Subcutaneous abdominal adipose tissue (tissue), 5 donors: ENCODE results near the gene GFER.
"Not testable (repeated sequence)": the region's sequence is repeated elsewhere in the genome, so short reads cannot be mapped to it uniquely, and the experiment has no call there.

Experiments
- H3K27ac ChIP-seq: one replicate; pipeline ENCODE4 v1.7.0; 2013; ENCODE audit warnings: low read depth, mild to moderate bottlenecking, inconsistent platforms, low read length, moderate library complexity
- H3K27me3 ChIP-seq, 5 donors: one replicate each; pipeline ENCODE4 v1.7.0; 2013; ENCODE audit warnings: low read length in 5 of 5, inconsistent platforms in 1 of 5; ENCODE audit not compliant: control insufficient read depth in 5 of 5, insufficient read depth in 4 of 5
- H3K36me3 ChIP-seq, 5 donors: one replicate each; pipeline ENCODE4 v1.7.0; 2013; ENCODE audit warnings: low read length in 5 of 5; ENCODE audit not compliant: control insufficient read depth in 5 of 5, insufficient read depth in 5 of 5
- H3K4me1 ChIP-seq, 5 donors: one replicate each; pipeline ENCODE4 v1.7.0; 2013; ENCODE audit warnings: low read length in 5 of 5, mild to moderate bottlenecking in 3 of 5, moderate library complexity in 1 of 5; ENCODE audit not compliant: control insufficient read depth in 5 of 5, insufficient read depth in 5 of 5
- H3K4me3 ChIP-seq, 5 donors: one replicate each; pipeline ENCODE4 v1.7.0; 2013; ENCODE audit warnings: low read length in 5 of 5, low read depth in 1 of 5
- H3K9ac ChIP-seq, 5 donors: one replicate each; pipeline ENCODE4 v1.7.0; 2013; ENCODE audit warnings: low read length in 5 of 5, mild to moderate bottlenecking in 4 of 5, moderate library complexity in 3 of 5
- H3K9me3 ChIP-seq, 5 donors: one replicate each; pipeline ENCODE4 v1.7.0; 2013; ENCODE audit warnings: low read length in 5 of 5; ENCODE audit not compliant: control insufficient read depth in 5 of 5
- donor health status: healthy.
- donor health status: healthy.
- donor health status: healthy.
- donor health status: healthy.
- donor health status: healthy.

Gene GFER

DNA sequence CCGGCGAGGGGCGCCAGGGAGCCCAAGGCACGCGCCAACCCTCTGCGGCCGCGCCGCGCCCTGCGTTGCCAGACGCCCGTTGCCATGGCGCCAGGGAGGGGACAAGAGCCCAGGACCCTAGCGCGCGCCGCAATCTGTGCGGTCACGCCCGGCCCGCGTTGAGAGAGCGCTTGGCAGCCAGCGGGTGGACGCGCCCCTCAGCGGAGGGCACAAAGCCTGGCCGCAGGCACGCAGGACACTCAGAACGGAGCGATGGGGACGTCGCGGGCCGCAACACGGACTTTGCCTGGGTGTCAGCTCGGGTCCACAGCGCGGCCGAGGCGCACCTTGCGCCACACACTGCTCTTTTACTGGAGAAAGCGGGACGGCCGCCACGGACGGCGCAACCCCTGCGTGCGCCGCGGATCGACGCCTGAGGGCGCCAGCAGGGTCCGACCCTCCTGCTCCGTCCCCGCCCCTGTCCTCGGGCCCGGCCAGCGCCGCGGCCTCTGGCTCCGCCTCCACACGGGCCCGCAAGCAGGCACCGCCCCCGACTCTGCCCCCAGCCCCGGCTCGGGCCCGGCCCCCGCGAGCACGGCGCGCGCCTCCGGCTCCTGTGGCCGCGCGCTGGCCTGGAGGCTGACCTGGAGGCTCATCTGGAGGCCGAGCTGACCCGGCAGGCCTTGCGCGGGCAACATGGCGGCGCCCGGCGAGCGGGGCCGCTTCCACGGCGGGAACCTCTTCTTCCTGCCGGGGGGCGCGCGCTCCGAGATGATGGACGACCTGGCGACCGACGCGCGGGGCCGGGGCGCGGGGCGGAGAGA is at the start of gene GFER:
Gene GFER, plus strand, starts transcription at position 650 of the 803 bp plus-strand sequence. Its CDS starts 26 bp downstream, at position 676.
- H3K36me3 ChIP-seq = peaks cover 0 to 22% (median 18%) of the 10 kb centered on the region in 5 donors
- peaks cover 5 to 34% (median 24%) of the 10 kb centered on the region in 5 donors for H3K4me1 ChIP-seq
- peak within 1 kb of the TSS; percentile 30 for H3K27ac ChIP-seq

DNA sequence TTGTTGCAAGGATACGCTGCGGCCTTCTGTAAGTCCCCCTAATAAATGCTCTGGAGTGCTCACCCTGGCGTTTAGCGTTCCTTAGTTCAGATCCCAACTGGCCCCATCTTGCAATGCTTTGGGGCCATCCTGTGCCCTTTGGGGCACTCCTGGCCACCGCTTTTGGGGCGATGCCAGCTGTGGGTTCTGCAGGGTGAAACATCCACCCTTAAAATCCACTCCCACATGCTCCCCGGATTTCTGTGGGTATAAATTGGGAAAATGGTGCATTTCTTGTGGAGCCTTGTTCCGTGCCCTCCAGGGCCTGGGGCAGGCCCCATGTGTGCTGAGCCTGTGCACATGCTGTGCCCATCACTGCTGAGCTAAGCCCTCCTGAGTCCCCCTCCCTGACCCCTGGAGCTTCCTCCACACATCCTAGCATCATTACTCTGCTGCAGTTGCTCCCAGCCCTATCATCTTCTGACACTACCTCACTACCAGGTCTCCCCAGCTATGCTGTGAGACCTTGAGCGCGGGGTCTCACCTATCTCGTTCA is 47.0 kb upstream of the GFER start:
- Histone ChIP-seq H3K36me3 (peaks cover 0 to 43% (median 30%) of the 10 kb centered on the region in 5 donors), H3K4me1 (peaks cover 5 to 20% (median 16%) of the 10 kb centered on the region in 5 donors), H3K4me3 (no peak overlapping the region), H3K27me3 (peaks cover 3 to 12% (median 6%) of the 10 kb centered on the region in 5 donors), H3K27ac (no peak overlapping the region), H3K9ac (no peak overlapping the region), H3K9me3 (no peaks in the 10 kb centered on the region)

More for the DNA sequence above, at the start of gene GFER:
- Histone ChIP-seq H3K4me3 (peak within 1 kb of the TSS; percentile 24 to 80 (median 70)), H3K27me3 (peaks cover 20 to 40% (median 32%) of the 10 kb centered on the region in 5 donors), H3K9me3 (no peaks in the 10 kb centered on the region), H3K9ac (peak within 1 kb of the TSS in 4 of 5 donors; percentile 42 to 79 (median 67))

DNA sequence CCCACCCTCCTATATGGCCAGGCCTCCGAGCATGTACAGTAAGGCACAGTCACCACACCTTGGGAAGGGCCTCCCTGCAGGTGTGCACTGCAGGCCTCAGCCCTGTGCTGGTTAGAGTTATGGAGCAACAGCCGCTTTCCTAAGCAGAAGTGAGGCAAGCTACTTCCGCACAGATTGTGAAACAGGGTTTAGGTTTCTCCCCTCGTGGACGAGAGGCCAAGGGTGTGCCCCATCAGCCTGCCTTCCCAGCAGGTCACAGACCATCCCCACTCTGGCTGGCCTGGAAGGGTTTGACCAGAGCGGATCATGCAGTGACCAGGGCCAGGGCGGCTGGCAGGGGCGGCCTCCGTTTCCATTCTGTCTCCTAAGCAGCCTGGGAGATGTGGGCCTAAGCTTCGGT is 45.7 kb upstream of the GFER start:
- no peak overlapping the region for H3K27ac ChIP-seq
- no peaks in the 10 kb centered on the region for H3K9me3 ChIP-seq
- H3K4me1 ChIP-seq = peaks cover 11 to 31% (median 26%) of the 10 kb centered on the region in 5 donors
- H3K4me3 ChIP-seq = no peak overlapping the region
- peaks cover 0 to 43% (median 30%) of the 10 kb centered on the region in 5 donors for H3K36me3 ChIP-seq
- peak overlapping the region in 1 of 5 donors; percentile 2 for H3K9ac ChIP-seq
- peaks cover 0 to 3% (median 3%) of the 10 kb centered on the region in 5 donors for H3K27me3 ChIP-seq

DNA sequence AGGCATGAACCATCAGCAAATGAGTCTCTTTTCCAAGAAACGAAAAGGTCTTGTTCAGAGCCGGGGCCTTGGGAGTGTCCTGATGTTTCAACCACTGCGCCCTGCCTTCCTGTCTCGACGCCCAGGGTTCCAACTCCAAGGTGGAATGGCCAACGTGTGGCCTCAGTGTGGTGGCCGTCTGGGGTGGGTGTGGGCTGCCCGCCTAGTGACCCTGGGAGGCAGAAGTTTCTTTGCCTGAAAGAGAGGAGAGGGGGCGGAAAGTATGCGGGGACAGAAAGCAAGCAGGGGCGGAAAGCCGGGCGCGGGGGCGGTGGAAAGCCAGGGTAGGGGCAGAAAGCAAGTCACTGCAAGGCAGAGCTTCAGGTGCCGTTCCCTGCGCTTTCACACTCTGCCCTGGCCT is 45.1 kb upstream of the GFER start:
- peaks cover 11 to 37% (median 28%) of the 10 kb centered on the region in 5 donors for H3K4me1 ChIP-seq
- no peak overlapping the region for H3K4me3 ChIP-seq
- H3K27ac ChIP-seq = no peak overlapping the region
- H3K27me3 ChIP-seq = no peaks in the 10 kb centered on the region
- no peak overlapping the region for H3K9ac ChIP-seq
- H3K36me3 ChIP-seq = peaks cover 0 to 43% (median 30%) of the 10 kb centered on the region in 5 donors
- no peaks in the 10 kb centered on the region for H3K9me3 ChIP-seq

DNA sequence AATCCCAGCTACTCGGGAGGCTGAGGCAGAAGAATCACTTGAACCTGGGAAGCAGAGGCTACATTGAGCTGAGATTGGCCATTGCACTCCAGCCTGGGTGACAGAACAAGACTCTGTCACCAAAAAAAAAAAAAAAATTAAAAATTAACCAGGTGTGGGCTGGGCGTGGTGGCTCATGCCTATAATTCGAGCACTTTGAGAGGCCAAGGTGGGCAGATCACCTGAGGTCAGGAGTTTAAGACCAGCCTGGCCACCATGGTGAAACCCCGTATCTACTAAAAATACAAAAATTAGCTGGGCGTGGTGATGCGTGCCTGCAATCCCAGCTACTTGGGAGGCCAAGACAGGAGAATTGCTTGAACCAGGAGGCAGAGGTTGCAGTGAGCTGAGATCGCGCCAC is 44.2 kb upstream of the GFER start:
- H3K9ac ChIP-seq, H3K27me3 ChIP-seq, H3K9me3 ChIP-seq, H3K27ac ChIP-seq, H3K4me3 ChIP-seq: not testable (repeated sequence)
- Histone ChIP-seq H3K4me1 (peaks cover 11 to 40% (median 28%) of the 10 kb centered on the region in 5 donors), H3K36me3 (peaks cover 0 to 43% (median 30%) of the 10 kb centered on the region in 5 donors)

DNA sequence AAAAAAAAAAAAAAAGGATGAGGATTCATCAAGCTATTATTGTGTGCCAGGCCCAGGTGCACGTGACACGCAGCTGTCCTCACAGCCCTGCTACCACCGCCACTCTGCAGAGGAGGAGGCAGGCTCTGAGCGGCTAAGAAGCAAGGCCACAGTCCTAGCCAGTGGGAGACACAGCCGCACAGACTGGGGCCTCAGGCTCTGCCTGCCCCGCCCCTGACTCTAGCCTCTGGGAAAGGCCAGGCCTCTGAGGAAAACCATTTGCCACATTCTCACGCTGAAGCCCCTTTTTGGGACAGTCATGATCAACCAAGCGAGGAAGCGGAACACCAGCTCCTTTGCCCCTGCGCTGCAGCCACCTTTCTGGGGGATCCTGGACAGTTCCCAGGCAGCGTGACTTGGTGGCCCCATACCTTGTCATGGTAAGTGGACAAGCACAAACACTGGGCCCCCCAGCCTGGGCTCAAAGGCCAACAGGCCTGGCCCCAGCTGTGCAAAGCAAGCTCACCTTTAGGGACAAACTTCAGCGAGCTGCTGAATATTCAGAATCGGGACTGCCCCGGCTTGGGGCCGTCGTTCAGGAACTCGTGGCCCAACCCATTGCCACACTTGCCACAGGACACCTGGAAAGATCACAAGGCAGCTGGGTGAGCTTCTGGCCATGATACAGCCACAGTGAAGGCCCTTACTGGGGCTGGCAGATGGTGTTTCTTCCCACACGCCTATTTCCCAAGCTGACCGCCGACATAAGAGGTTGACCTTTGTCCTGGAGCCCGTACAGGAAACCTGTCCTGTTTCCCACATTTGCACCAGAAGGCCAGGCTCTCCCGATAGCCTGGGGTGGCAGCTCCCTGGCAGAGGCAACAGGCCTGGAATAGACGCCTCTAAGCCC is 43.5 kb upstream of the GFER start:
- Histone ChIP-seq H3K27me3 (no peaks in the 10 kb centered on the region), H3K4me1 (peaks cover 11 to 40% (median 28%) of the 10 kb centered on the region in 5 donors), H3K9ac (peak overlapping the region in 1 of 5 donors; percentile 78), H3K36me3 (peaks cover 0 to 43% (median 30%) of the 10 kb centered on the region in 5 donors), H3K27ac (peak overlapping the region; percentile 69), H3K9me3 (no peaks in the 10 kb centered on the region), H3K4me3 (peak overlapping the region in 2 of 5 donors; percentile 10 to 11)

DNA sequence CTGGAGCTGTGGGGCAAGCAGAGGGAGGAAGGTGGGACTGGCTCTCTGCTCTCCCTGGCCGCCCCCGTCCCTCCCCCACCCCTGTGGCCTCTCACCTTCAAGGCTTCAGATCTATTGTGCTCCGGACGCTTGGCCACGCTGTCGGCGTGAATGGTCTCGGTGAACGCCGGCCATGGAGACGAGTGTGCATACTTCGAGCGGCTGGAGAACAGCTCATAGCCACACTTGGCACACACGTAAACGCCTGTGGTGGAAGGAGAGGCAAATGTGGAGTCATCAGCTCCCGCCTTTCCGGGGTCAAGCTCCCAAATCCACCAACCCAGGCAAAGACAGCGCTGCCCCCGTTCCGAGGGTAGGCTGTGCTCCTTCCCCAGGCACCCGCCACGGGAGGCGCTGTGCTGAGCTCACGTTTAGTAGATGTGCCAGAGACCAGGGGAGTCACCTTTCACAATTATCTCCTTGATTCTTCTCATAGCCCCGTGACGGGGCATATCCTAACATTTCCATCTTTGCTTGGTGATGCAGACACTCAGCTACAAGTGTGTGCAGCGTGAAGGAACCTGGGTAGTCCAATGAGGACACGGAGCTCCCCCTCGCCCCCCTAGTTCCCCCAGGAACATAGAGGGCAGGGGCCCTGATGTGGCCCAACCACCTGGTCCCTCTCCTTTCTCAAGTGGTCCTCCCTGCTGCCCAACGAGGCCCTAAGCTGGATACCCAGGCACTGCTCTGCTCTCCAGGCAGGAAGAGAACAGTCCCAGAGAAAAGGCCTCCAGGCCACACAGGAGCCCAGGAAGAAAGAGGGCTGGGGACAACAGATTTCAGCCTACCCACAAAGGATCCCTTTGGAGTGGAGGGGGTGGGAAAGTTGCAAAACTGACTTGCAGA is 42.6 kb upstream of the GFER start:
- no peaks in the 10 kb centered on the region for H3K9me3 ChIP-seq
- H3K27ac ChIP-seq = peak overlapping the region; percentile 69
- peaks cover 0 to 43% (median 30%) of the 10 kb centered on the region in 5 donors for H3K36me3 ChIP-seq
- no peaks in the 10 kb centered on the region for H3K27me3 ChIP-seq
- peak overlapping the region in 4 of 5 donors; percentile 40 to 83 (median 75) for H3K4me3 ChIP-seq
- peak overlapping the region in 3 of 5 donors; percentile 60 to 78 (median 78) for H3K9ac ChIP-seq
- peaks cover 11 to 40% (median 28%) of the 10 kb centered on the region in 5 donors for H3K4me1 ChIP-seq

DNA sequence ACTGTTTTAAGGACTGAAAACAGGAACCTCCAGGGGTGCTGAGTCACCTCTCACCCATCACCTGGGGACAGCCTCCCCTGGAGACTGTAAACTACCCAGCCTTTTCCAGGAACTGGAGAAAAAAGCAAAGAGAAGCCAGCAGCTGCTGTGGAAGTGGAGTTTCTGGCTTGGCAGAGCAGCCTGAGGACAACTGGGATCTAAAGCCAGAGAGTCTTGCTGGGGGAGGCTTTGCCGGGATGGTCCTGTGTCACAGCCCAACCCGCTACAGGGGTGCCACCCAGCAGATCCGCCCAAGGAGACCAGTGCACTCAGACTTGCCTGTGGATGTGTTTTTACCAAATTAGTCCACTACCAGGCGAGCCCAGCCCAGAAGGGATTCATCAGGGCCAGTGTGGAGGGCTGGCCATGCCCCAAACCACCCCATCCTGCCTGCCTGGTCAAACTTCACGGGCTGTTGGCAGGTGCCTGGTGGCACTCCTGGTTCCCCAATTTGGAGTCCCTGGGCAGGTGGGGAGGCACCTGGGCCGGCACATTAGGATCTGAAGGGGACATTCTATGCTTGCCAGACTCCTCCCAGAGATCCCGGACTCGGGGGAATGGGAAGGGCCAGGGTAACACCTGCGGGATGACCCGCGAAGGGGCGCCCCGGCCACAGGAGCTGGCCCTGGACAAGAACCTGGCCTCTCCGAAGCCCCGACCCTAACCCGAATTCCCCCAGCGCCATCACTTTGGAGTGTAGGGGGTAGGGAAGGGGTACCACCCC is 41.8 kb upstream of the GFER start:
- peak overlapping the region; percentile 48 to 83 (median 78) for H3K4me3 ChIP-seq
- H3K27ac ChIP-seq = peak overlapping the region; percentile 69
- H3K27me3 ChIP-seq = no peaks in the 10 kb centered on the region
- peaks cover 11 to 40% (median 28%) of the 10 kb centered on the region in 5 donors for H3K4me1 ChIP-seq
- peaks cover 0 to 36% (median 26%) of the 10 kb centered on the region in 5 donors for H3K36me3 ChIP-seq
- peak overlapping the region in 4 of 5 donors; percentile 61 to 84 (median 78) for H3K9ac ChIP-seq
- H3K9me3 ChIP-seq = no peaks in the 10 kb centered on the region
